Activated CD8-positive, alpha-beta memory T cell treated with anti-CD3 and anti-CD28 coated beads for 24 hours (primary cell): Measurements from ENCODE around the gene SYT10.
"Not testable (repeated sequence)": the region's sequence is repeated elsewhere in the genome, so short reads cannot be mapped to it uniquely, and the experiment has no call there.

ENCODE experiments used
- DNase-seq: peaks from one replicate; pipeline ENCODE4 v3.0.0-alpha.2; 2020

SYT10 gene

DNA sequence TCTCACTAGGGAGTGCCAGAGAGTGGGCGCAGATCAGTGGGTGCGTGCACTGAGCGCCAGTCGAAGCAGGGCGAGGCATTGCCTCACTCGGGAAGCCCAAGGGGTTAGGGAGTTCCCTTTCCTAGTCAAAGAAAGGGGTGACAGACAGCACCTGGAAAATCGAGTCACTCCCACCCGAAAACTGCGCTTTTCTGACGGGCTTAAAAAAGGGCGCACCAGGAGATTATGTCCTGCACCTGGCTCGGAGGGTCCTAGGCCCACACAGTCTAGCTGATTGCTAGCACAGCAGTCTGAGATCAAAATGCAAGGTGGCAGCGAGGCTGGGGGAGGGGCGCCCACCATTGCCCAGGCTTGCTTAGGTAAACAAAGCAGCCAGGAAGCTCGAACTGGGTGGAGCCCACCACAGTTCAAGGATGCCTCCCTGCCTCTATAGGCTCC is 107.6 kb downstream of the SYT10 start:
- DNase-seq: not testable (repeated sequence)

DNA sequence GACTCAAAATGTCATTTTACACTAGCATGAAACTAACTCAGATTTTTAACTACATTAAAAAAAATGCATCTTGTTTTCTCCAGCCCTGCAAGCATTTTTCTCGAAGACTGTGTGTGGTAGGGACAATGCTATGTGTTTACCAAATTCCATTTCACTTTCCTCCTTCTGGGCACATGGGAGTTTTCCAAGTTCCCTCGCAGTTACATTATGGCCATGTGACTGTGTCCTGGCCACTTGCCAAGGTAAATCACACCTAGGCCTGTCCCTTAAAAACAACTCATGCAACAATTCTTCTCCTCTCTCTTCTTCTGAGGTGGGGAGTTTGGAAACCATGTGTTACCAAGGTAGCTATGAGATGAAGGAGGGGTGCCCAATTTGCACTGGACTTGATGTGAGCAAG is 108.7 kb downstream of the SYT10 start:
- DNase-seq: no peak
